Measurements from ENCODE around the gene TENM4. TPM values are rescaled to one million over a fixed set of nuclear protein-coding genes. Genes with fewer than 3 reads are reported as not detected.

Gene TENM4
- total RNA-seq, 1 experiment from 2014 or later = 25.0 TPM

GRCh38 chr11:79007771-79008402, 432.9 kb downstream of the TENM4 start (continued):
- TF ChIP-seq PRDM15 (CRISPR knock-in tag; IDR thresholded peaks at IDR 0.05) (no peak), PREB (CRISPR knock-in tag; IDR thresholded peaks at IDR 0.05; ENCODE audit: borderline replicate concordance) (no peak), E2F1 (CRISPR knock-in tag; IDR thresholded peaks at IDR 0.05) (no peak), NFYB (CRISPR knock-in tag; conservative IDR thresholded peaks at IDR 0.05; ENCODE audit: low read depth) (no peak), CBFB (CRISPR knock-in tag; IDR thresholded peaks at IDR 0.05; ENCODE audit: low read depth) (no peak), EMX1 (CRISPR knock-in tag; IDR thresholded peaks at IDR 0.05) (no peak), NR1H2 (CRISPR knock-in tag; IDR thresholded peaks at IDR 0.05) (no peak), E2F4 (CRISPR knock-in tag; IDR thresholded peaks at IDR 0.05; ENCODE audit: borderline replicate concordance, low read depth) (no peak), ZNF671 (CRISPR knock-in tag; IDR thresholded peaks at IDR 0.05) (no peak), GABPB1 (CRISPR knock-in tag; IDR thresholded peaks at IDR 0.05) (no peak)

- POLR2A ChIA-PET = no interaction called here
- ATAC-seq (no peak), DNase-seq (ENCODE audit: low spot score) (no peak)
- H3K27me3 Mint-ChIP-seq (ENCODE audit: low read depth) = no peaks in the 10 kb centered on the region; the same call in 1 of the 2 replicates
- H3K27ac Mint-ChIP-seq = no peak overlapping the region
- H3K9me3 Mint-ChIP-seq = peaks cover 35% of the 10 kb centered on the region
- CTCF ChIA-PET = no interaction called here
- no peak overlapping the region for H3K4me3 Mint-ChIP-seq
- H3K36me3 Mint-ChIP-seq = no peaks in the 10 kb centered on the region
- H3K4me1 Mint-ChIP-seq = peaks cover 4% of the 10 kb centered on the region; the same call in 1 of the 2 replicates
- TF ChIP-seq NR2C2 (CRISPR knock-in tag; IDR thresholded peaks at IDR 0.05) (no peak), STAT6 (CRISPR knock-in tag; conservative IDR thresholded peaks at IDR 0.05; ENCODE audit: low read depth) (no peak), AFF4 (CRISPR knock-in tag; IDR thresholded peaks at IDR 0.05; ENCODE audit: borderline replicate concordance) (no peak), JUN (CRISPR knock-in tag; IDR thresholded peaks at IDR 0.05) (no peak), ARID4B (CRISPR knock-in tag; IDR thresholded peaks at IDR 0.05; ENCODE audit: borderline replicate concordance) (no peak)
These were observed 434.0 kb downstream of the TENM4 start for GRCh38 chr11:79006854-79007253.

All from WTC11 (cell line).